ENCODE data around the gene ZNF185. TPM values are rescaled to one million over a fixed set of nuclear protein-coding genes. Genes with fewer than 3 reads are reported as not detected.

Gene ZNF185
- total and polyA plus RNA-seq, 10 of the 15 experiments (the other 5 are each of a cell fraction or from before 2014, with no cell fraction given) = 0.23 to 1.3 (median 0.55) TPM

- ATAC-seq (peak; percentile 77), FAIRE-seq (no peak), DNase-seq (ENCODE audit: low read depth, low spot score) (no peak)
- H3K4me3 ChIP-seq = no peak overlapping the region
- WGBS (ENCODE audit: insufficient coverage, insufficient replicate concordance, low lambda C conversion rate, missing lambda C conversion rate) = 10% methylated on average over 20 of the region's 20 CpGs
- TF ChIP-seq HDGF (IDR thresholded peaks at IDR 0.05) (no peak), RAD51 (IDR thresholded peaks at IDR 0.05) (no peak), CTCF (IDR thresholded peaks at IDR 0.05 in 2 of 3, conservative IDR thresholded peaks at IDR 0.05 in 1 of 3; ENCODE audit: control insufficient read depth in 2 of 3, extremely low read depth in 1 of 3, insufficient read depth in 1 of 3, low read depth in 3 of 3, low read length in 3 of 3) (peak; percentile 72 to 81 (median 77)), SMC3 (IDR thresholded peaks at IDR 0.05; ENCODE audit: borderline replicate concordance, low read length) (peak; percentile 45; the same call in 1 of the 2 replicates), CHD2 (IDR thresholded peaks at IDR 0.05; ENCODE audit: borderline replicate concordance, low read depth, low read length) (no peak), RAD21 (IDR thresholded peaks at IDR 0.05; ENCODE audit: insufficient read depth, low read depth, low read length) (peak; percentile 34; the same call in 1 of the 2 replicates), ZNF274 (IDR thresholded peaks at IDR 0.05; ENCODE audit: insufficient read depth, insufficient read length) (no peak), USF1 (IDR thresholded peaks at IDR 0.05; ENCODE audit: borderline replicate concordance, extremely low read length, insufficient read depth, low read depth, low read length) (peak; percentile 3), YY1 (IDR thresholded peaks at IDR 0.05; ENCODE audit: low read depth, low read length) (no peak), NFIC (IDR thresholded peaks at IDR 0.05; ENCODE audit: low read depth, low read length) (no peak)
- H3K9me3 ChIP-seq (replicated peaks; ENCODE audit: control insufficient read depth, insufficient read depth, low read length) = no peaks in the 10 kb centered on the region
- ChIA-PET POLR2A (no interaction called here), SMC1A (ENCODE audit: uncharacterized antibody, unreplicated experiment) (interaction anchor here (0.9 kb wide), 1 partner anchor 22 kb away, joined by 3 read pairs; no protein-coding TSS in a partner anchor), RAD21 (ENCODE audit: unreplicated experiment) (interaction anchor here (1.9 to 2.2 kb wide), 2 partner anchors 12 to 21 kb away, joined by 5 to 11 read pairs; no protein-coding TSS in a partner anchor), CTCF (interaction anchor here (0.8 to 3.2 kb wide), 6 partner anchors 10 to 37 kb away, joined by 3 to 25 read pairs (median 4); no protein-coding TSS in a partner anchor)
- no peaks in the 10 kb centered on the region for H3K27me3 ChIP-seq (replicated peaks in 1 of 2; ENCODE audit: control insufficient read depth in 2 of 2, insufficient read depth in 2 of 2, low read length in 1 of 2)
- no peak overlapping the region for H3K4me2 ChIP-seq (ENCODE audit: control insufficient read depth, insufficient read depth)
- H3K9ac ChIP-seq (ENCODE audit: control insufficient read depth, insufficient read depth, low read length) = no peak overlapping the region
- no peak overlapping the region for H3K27ac ChIP-seq (ENCODE audit: control insufficient read depth, insufficient read depth)
- H3K79me2 ChIP-seq (ENCODE audit: control insufficient read depth, insufficient read depth, low read length) = no peaks in the 10 kb centered on the region
- BruUV-seq (replicated peaks) = no TSS peak
- H4K20me1 ChIP-seq (ENCODE audit: control insufficient read depth, insufficient read depth) = no peaks in the 10 kb centered on the region
- intact Hi-C loops (cut with micrococcal nuclease; ENCODE audit: unreplicated experiment) = no loop called here
- in situ Hi-C loops (cut with MboI) = no loop called here
- peaks cover 3% of the 10 kb centered on the region for H3K4me1 ChIP-seq (ENCODE audit: control insufficient read depth, insufficient read depth, low read length)
- H3K36me3 ChIP-seq (ENCODE audit: control insufficient read depth in 2 of 2, insufficient read depth in 2 of 2, low read length in 1 of 2) = no peaks in the 10 kb centered on the region
- H2AFZ ChIP-seq (ENCODE audit: control insufficient read depth, low read depth, low read length) = no peak overlapping the region
Observed at GRCh38 chrX:152904151-152905080, 6.5 kb downstream of the ZNF185 start.

Data from GM12878 (cell line).